ENCODE measurements around the gene RBM23. TPM values are rescaled to one million over a fixed set of nuclear protein-coding genes. Genes with fewer than 3 reads are reported as not detected.
"Not testable (repeated sequence)": the region's sequence is repeated elsewhere in the genome, so short reads cannot be mapped to it uniquely, and the experiment has no call there.

Gene RBM23
- polyA plus RNA-seq, 1 donor (not counting 4 experiments of a cell fraction or from before 2014, with no cell fraction given): 50.8 TPM

- no peaks in the 10 kb centered on the region for H3K79me2 ChIP-seq (ENCODE audit: control insufficient read depth, insufficient read depth, low read length)
- H3K27ac ChIP-seq (ENCODE audit: control insufficient read depth, insufficient read depth, low read length): no peak overlapping the region
- dilution Hi-C loops (cut with MboI; ENCODE audit: extremely low pct_ligation_motif_present, low sequenced_read_pairs): no loop called here
- FAIRE-seq (no peak), DNase-seq (ENCODE audit: low read depth, low spot score) (no peak)
- H3K4me3 ChIP-seq (ENCODE audit: control insufficient read depth in 2 of 3, extremely low read depth in 1 of 3, insufficient read depth in 2 of 3, low read depth in 1 of 3, low read length in 3 of 3): no peak overlapping the region
- no peak overlapping the region for H3K9ac ChIP-seq (ENCODE audit: control insufficient read depth, extremely low read depth, insufficient read depth, low read length)
- peaks cover 4 to 9% of the 10 kb centered on the region in 2 experiments for H3K36me3 ChIP-seq (ENCODE audit: control insufficient read depth in 2 of 2, extremely low read depth in 1 of 2, insufficient read depth in 2 of 2, low read length in 2 of 2)
- H3K27me3 ChIP-seq (ENCODE audit: control insufficient read depth, extremely low read depth, insufficient read depth, low read length): no peaks in the 10 kb centered on the region
- no peak overlapping the region for H3K4me2 ChIP-seq (ENCODE audit: control insufficient read depth, extremely low read depth, insufficient read depth, low read depth, low read length)
- TF ChIP-seq EZH2 (IDR thresholded peaks at IDR 0.05; ENCODE audit: low read length) (no peak), CTCF (optimal IDR thresholded peaks at IDR 0.05 in 1 of 3, IDR thresholded peaks at IDR 0.05 in 1 of 3, conservative IDR thresholded peaks at IDR 0.05 in 1 of 3; ENCODE audit: extremely low read depth in 1 of 3, insufficient read depth in 2 of 3, low read length in 3 of 3) (no peak)
- H3K4me1 ChIP-seq (ENCODE audit: control insufficient read depth, extremely low read depth, insufficient read depth, low read length): peaks cover 18% of the 10 kb centered on the region
- no peaks in the 10 kb centered on the region for H3K9me1 ChIP-seq (ENCODE audit: control insufficient read depth, extremely low read depth, insufficient read depth, low read length)
- H4K20me1 ChIP-seq (ENCODE audit: control insufficient read depth, extremely low read depth, insufficient read depth, low read length): no peaks in the 10 kb centered on the region
- H3K9me3 ChIP-seq (ENCODE audit: control insufficient read depth, low read depth, low read length): no peaks in the 10 kb centered on the region
- no peak overlapping the region for H2AFZ ChIP-seq (ENCODE audit: control insufficient read depth, low read length)
Measured at GRCh38 chr14:22952418-22952817, 33.5 kb upstream of the RBM23 start.

GRCh38 chr14:22951795-22952194, 32.8 kb upstream of the RBM23 start:
- DNase-seq (ENCODE audit: low read depth, low spot score); dilution Hi-C loops (cut with MboI; ENCODE audit: extremely low pct_ligation_motif_present, low sequenced_read_pairs); H3K9me3 ChIP-seq (ENCODE audit: control insufficient read depth, low read depth, low read length); H4K20me1 ChIP-seq (ENCODE audit: control insufficient read depth, extremely low read depth, insufficient read depth, low read length); H3K79me2 ChIP-seq (ENCODE audit: control insufficient read depth, insufficient read depth, low read length); H3K4me3 ChIP-seq (ENCODE audit: control insufficient read depth in 2 of 3, extremely low read depth in 1 of 3, insufficient read depth in 2 of 3, low read depth in 1 of 3, low read length in 3 of 3); H3K27ac ChIP-seq (ENCODE audit: control insufficient read depth, insufficient read depth, low read length); H3K9me1 ChIP-seq (ENCODE audit: control insufficient read depth, extremely low read depth, insufficient read depth, low read length); FAIRE-seq; H3K4me2 ChIP-seq (ENCODE audit: control insufficient read depth, extremely low read depth, insufficient read depth, low read depth, low read length); H2AFZ ChIP-seq (ENCODE audit: control insufficient read depth, low read length); H3K9ac ChIP-seq (ENCODE audit: control insufficient read depth, extremely low read depth, insufficient read depth, low read length); H3K27me3 ChIP-seq (ENCODE audit: control insufficient read depth, extremely low read depth, insufficient read depth, low read length): not testable (repeated sequence)
- H3K36me3 ChIP-seq (ENCODE audit: control insufficient read depth in 2 of 2, extremely low read depth in 1 of 2, insufficient read depth in 2 of 2, low read length in 2 of 2): peaks cover 5 to 14% of the 10 kb centered on the region in 2 experiments
- H3K4me1 ChIP-seq (ENCODE audit: control insufficient read depth, extremely low read depth, insufficient read depth, low read length): peaks cover 14% of the 10 kb centered on the region

- TF ChIP-seq CTCF (optimal IDR thresholded peaks at IDR 0.05 in 1 of 3, IDR thresholded peaks at IDR 0.05 in 1 of 3, conservative IDR thresholded peaks at IDR 0.05 in 1 of 3; ENCODE audit: extremely low read depth in 1 of 3, insufficient read depth in 2 of 3, low read length in 3 of 3): no peak
- TF ChIP-seq EZH2 (IDR thresholded peaks at IDR 0.05; ENCODE audit: low read length): no peak
- FAIRE-seq (no peak), DNase-seq (ENCODE audit: low read depth, low spot score) (no peak)
- H3K27me3 ChIP-seq (ENCODE audit: control insufficient read depth, extremely low read depth, insufficient read depth, low read length): no peaks in the 10 kb centered on the region
- no peaks in the 10 kb centered on the region for H3K79me2 ChIP-seq (ENCODE audit: control insufficient read depth, insufficient read depth, low read length)
- no peak overlapping the region for H3K9ac ChIP-seq (ENCODE audit: control insufficient read depth, extremely low read depth, insufficient read depth, low read length)
- H3K9me3 ChIP-seq (ENCODE audit: control insufficient read depth, low read depth, low read length): no peaks in the 10 kb centered on the region
- no peak overlapping the region for H3K27ac ChIP-seq (ENCODE audit: control insufficient read depth, insufficient read depth, low read length)
- dilution Hi-C loops (cut with MboI; ENCODE audit: extremely low pct_ligation_motif_present, low sequenced_read_pairs): no loop called here
- H3K36me3 ChIP-seq (ENCODE audit: control insufficient read depth in 2 of 2, extremely low read depth in 1 of 2, insufficient read depth in 2 of 2, low read length in 2 of 2): peaks cover 5 to 17% of the 10 kb centered on the region in 2 experiments
- no peak overlapping the region for H3K4me2 ChIP-seq (ENCODE audit: control insufficient read depth, extremely low read depth, insufficient read depth, low read depth, low read length)
- no peak overlapping the region for H3K4me3 ChIP-seq (ENCODE audit: control insufficient read depth in 2 of 3, extremely low read depth in 1 of 3, insufficient read depth in 2 of 3, low read depth in 1 of 3, low read length in 3 of 3)
- no peaks in the 10 kb centered on the region for H3K4me1 ChIP-seq (ENCODE audit: control insufficient read depth, extremely low read depth, insufficient read depth, low read length)
- H3K9me1 ChIP-seq (ENCODE audit: control insufficient read depth, extremely low read depth, insufficient read depth, low read length): no peaks in the 10 kb centered on the region
- H2AFZ ChIP-seq (ENCODE audit: control insufficient read depth, low read length): no peak overlapping the region
- no peaks in the 10 kb centered on the region for H4K20me1 ChIP-seq (ENCODE audit: control insufficient read depth, extremely low read depth, insufficient read depth, low read length)
Measured at GRCh38 chr14:22945642-22946041, 26.7 kb upstream of the RBM23 start.
